ENCODE results near the gene SBF2.

SBF2 gene

DNA sequence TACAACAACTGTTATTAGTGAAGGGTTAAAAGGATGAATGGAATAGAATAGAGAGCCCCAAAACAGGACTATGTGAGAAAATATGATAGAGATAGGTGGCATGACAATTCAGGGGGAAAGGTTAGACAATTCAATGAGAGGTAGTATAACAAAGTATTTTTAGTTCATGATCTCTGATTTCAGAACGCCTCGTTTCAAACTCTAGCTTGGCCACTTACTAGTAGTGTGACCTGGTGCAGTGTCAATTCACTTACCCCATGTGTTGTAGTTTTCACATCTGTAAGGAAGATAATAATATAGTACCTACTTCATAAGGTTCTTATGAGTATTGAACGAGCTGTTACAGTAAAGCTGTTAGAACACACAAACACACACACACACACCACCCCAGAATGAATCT, 322.1 kb downstream of the SBF2 start:
- no peaks in the 10 kb centered on the region for H3F3A ChIP-seq (ENCODE audit: insufficient read depth)
- H3K9me2 ChIP-seq (replicated peaks; ENCODE audit: insufficient read depth, low read length) = no peaks in the 10 kb centered on the region
- H3K27ac ChIP-seq (ENCODE audit: low read depth, low read length) = no peak overlapping the region
- no peaks in the 10 kb centered on the region for H4K20me1 ChIP-seq (ENCODE audit: low read depth, low read length)
- H3K27me3 ChIP-seq (ENCODE audit: low read length) = no peaks in the 10 kb centered on the region
- H2AFZ ChIP-seq (ENCODE audit: low read depth, low read length, severe bottlenecking) = no peak overlapping the region
- no peak overlapping the region for H3K4me2 ChIP-seq (ENCODE audit: low read depth, low read length, poor library complexity, severe bottlenecking)
- no peaks in the 10 kb centered on the region for H3K9me3 ChIP-seq (ENCODE audit: insufficient read depth, low read length)
- no peaks in the 10 kb centered on the region for H3K36me3 ChIP-seq (ENCODE audit: low read length)
- H3K4me3 ChIP-seq (ENCODE audit: insufficient read depth, low read length, poor library complexity, severe bottlenecking) = no peak overlapping the region
- no peak overlapping the region for H3K9ac ChIP-seq (ENCODE audit: low read length)
- TF ChIP-seq, protein P1, sequence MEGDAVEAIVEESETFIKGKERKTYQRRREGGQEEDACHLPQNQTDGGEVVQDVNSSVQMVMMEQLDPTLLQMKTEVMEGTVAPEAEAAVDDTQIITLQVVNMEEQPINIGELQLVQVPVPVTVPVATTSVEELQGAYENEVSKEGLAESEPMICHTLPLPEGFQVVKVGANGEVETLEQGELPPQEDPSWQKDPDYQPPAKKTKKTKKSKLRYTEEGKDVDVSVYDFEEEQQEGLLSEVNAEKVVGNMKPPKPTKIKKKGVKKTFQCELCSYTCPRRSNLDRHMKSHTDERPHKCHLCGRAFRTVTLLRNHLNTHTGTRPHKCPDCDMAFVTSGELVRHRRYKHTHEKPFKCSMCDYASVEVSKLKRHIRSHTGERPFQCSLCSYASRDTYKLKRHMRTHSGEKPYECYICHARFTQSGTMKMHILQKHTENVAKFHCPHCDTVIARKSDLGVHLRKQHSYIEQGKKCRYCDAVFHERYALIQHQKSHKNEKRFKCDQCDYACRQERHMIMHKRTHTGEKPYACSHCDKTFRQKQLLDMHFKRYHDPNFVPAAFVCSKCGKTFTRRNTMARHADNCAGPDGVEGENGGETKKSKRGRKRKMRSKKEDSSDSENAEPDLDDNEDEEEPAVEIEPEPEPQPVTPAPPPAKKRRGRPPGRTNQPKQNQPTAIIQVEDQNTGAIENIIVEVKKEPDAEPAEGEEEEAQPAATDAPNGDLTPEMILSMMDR (IDR thresholded peaks at IDR 0.05; ENCODE audit: insufficient read depth, low read length, poor library complexity, severe bottlenecking) = no peak
- no peak for TF ChIP-seq EZH2phosphoT487 (conservative IDR thresholded peaks at IDR 0.05; ENCODE audit: low read length)
- no peaks in the 10 kb centered on the region for H3K79me2 ChIP-seq (ENCODE audit: insufficient read depth, low read length)

DNA sequence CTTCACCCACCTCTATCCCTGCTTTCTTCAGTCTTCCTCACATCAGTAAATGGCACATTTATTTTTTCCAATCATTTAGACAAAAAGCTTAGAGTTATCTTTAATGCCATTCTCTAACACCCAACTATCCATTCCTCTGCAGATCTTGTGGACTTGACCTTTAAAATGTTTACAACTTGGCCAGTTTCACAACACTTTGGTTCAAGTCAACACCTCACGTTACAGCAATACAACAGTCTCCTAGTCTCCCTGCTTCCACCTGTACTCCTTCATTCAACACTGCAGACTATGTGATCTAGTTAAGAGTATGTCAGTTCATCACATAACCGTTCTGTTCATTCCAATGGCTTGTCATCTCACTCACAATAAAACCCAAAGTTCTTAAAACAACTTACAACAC, 325.0 kb downstream of the SBF2 start:
- no peaks in the 10 kb centered on the region for H3K9me3 ChIP-seq (ENCODE audit: insufficient read depth, low read length)
- TF ChIP-seq, protein P1 (IDR thresholded peaks at IDR 0.05; ENCODE audit: insufficient read depth, low read length, poor library complexity, severe bottlenecking) = no peak
- TF ChIP-seq EZH2phosphoT487 (conservative IDR thresholded peaks at IDR 0.05; ENCODE audit: low read length) = no peak

DNA sequence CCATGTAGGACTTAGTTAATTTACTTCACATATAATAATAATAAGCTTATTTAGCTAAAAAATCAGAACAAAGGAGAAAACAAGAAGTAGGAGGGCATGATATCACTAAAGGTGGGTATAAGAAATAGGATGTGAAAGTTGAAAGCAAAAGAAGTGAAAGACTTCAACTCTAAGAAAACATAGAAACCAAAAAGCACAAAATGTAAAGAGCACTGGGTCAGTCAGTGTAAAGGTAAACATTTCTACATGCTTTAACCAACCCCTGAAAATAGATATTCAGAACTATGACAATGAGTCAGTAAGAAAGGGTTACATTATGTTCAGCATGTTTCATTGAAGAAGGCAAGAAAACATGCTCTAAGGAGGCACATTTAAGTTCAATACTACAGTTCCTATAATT, 331.3 kb downstream of the SBF2 start:
- Histone ChIP-seq H4K20me1 (ENCODE audit: low read depth, low read length) (no peaks in the 10 kb centered on the region), H3K36me3 (ENCODE audit: low read length) (no peaks in the 10 kb centered on the region), H2AFZ (ENCODE audit: low read depth, low read length, severe bottlenecking) (no peak overlapping the region), H3K4me3 (ENCODE audit: insufficient read depth, low read length, poor library complexity, severe bottlenecking) (no peak overlapping the region), H3K27ac (ENCODE audit: low read depth, low read length) (no peak overlapping the region), H3F3A (ENCODE audit: insufficient read depth) (no peaks in the 10 kb centered on the region), H3K9ac (ENCODE audit: low read length) (no peak overlapping the region), H3K79me2 (ENCODE audit: insufficient read depth, low read length) (no peaks in the 10 kb centered on the region), H3K4me2 (ENCODE audit: low read depth, low read length, poor library complexity, severe bottlenecking) (no peak overlapping the region), H3K9me3 (ENCODE audit: insufficient read depth, low read length) (no peaks in the 10 kb centered on the region), H3K9me2 (replicated peaks; ENCODE audit: insufficient read depth, low read length) (no peaks in the 10 kb centered on the region), H3K27me3 (ENCODE audit: low read length) (no peaks in the 10 kb centered on the region)
- TF ChIP-seq, protein P1 (IDR thresholded peaks at IDR 0.05; ENCODE audit: insufficient read depth, low read length, poor library complexity, severe bottlenecking) = no peak
- no peak for TF ChIP-seq EZH2phosphoT487 (conservative IDR thresholded peaks at IDR 0.05; ENCODE audit: low read length)

More for the DNA sequence above, 325.0 kb downstream of the SBF2 start:
- Histone ChIP-seq H3K4me2 (ENCODE audit: low read depth, low read length, poor library complexity, severe bottlenecking) (no peak overlapping the region), H3K9ac (ENCODE audit: low read length) (no peak overlapping the region), H3K79me2 (ENCODE audit: insufficient read depth, low read length) (no peaks in the 10 kb centered on the region), H3K27ac (ENCODE audit: low read depth, low read length) (no peak overlapping the region), H4K20me1 (ENCODE audit: low read depth, low read length) (no peaks in the 10 kb centered on the region), H3K4me3 (ENCODE audit: insufficient read depth, low read length, poor library complexity, severe bottlenecking) (no peak overlapping the region), H3K27me3 (ENCODE audit: low read length) (no peaks in the 10 kb centered on the region), H3K36me3 (ENCODE audit: low read length) (no peaks in the 10 kb centered on the region), H2AFZ (ENCODE audit: low read depth, low read length, severe bottlenecking) (no peak overlapping the region), H3K9me2 (replicated peaks; ENCODE audit: insufficient read depth, low read length) (no peaks in the 10 kb centered on the region), H3F3A (ENCODE audit: insufficient read depth) (no peaks in the 10 kb centered on the region)

All from SU-DHL-6 (cell line).